ENCODE measurements around the gene DPYSL5.

The DPYSL5 gene

GRCh38 chr2:26968001-26968400, 120.1 kb downstream of the DPYSL5 start:
- DNase-seq (ENCODE audit: low read depth), result no peak

- DNase-seq (ENCODE audit: low read depth), result no peak
Observed at GRCh38 chr2:26969077-26969844, 121.3 kb downstream of the DPYSL5 start.

- DNase-seq (ENCODE audit: low read depth), result peak; percentile 69
Observed at GRCh38 chr2:26970244-26970927, 122.5 kb downstream of the DPYSL5 start, which contains the start of gene MAPRE3. Gene MAPRE3, plus strand, starts transcription at chr2:26970637. Its CDS starts 51,582 bp downstream, at chr2:27022219.

GRCh38 chr2:26970928-26971627, 123.1 kb downstream of the DPYSL5 start:
- DNase-seq (ENCODE audit: low read depth), result no peak

GRCh38 chr2:26971911-26972786, 124.2 kb downstream of the DPYSL5 start:
- DNase-seq (ENCODE audit: low read depth), result no peak

- DNase-seq (ENCODE audit: low read depth), result no peak
Observed at GRCh38 chr2:26974352-26974751, 126.4 kb downstream of the DPYSL5 start.

- DNase-seq (ENCODE audit: low read depth), result no peak
Observed at GRCh38 chr2:26975102-26975501, 127.2 kb downstream of the DPYSL5 start.

- DNase-seq (ENCODE audit: low read depth), result no peak
Observed at GRCh38 chr2:26975656-26976055, 127.7 kb downstream of the DPYSL5 start.

GRCh38 chr2:26976237-26976636, 128.3 kb downstream of the DPYSL5 start:
- DNase-seq (ENCODE audit: low read depth), result no peak

GRCh38 chr2:26977012-26977411, 129.1 kb downstream of the DPYSL5 start:
- DNase-seq (ENCODE audit: low read depth), result no peak

- DNase-seq (ENCODE audit: low read depth), result no peak
Observed at GRCh38 chr2:26978061-26978596, 130.2 kb downstream of the DPYSL5 start.

GRCh38 chr2:26979741-26980140, 131.8 kb downstream of the DPYSL5 start:
- DNase-seq (ENCODE audit: low read depth), result no peak

- DNase-seq (ENCODE audit: low read depth), result no peak
Observed at GRCh38 chr2:26980971-26981370, 133.0 kb downstream of the DPYSL5 start.

GRCh38 chr2:26982102-26982742, 134.3 kb downstream of the DPYSL5 start:
- DNase-seq (ENCODE audit: low read depth), result no peak

- no peak for DNase-seq (ENCODE audit: low read depth)
Observed at GRCh38 chr2:26983746-26984145, 135.8 kb downstream of the DPYSL5 start.

- no peak for DNase-seq (ENCODE audit: low read depth)
Observed at GRCh38 chr2:26985807-26986206, 137.9 kb downstream of the DPYSL5 start.

GRCh38 chr2:26986576-26986975, 138.6 kb downstream of the DPYSL5 start:
- DNase-seq (ENCODE audit: low read depth), result no peak

- DNase-seq (ENCODE audit: low read depth), result no peak
Observed at GRCh38 chr2:26988058-26988860, 140.3 kb downstream of the DPYSL5 start.

- no peak for DNase-seq (ENCODE audit: low read depth)
Observed at GRCh38 chr2:26989156-26989555, 141.2 kb downstream of the DPYSL5 start.

- DNase-seq (ENCODE audit: low read depth), result no peak
Observed at GRCh38 chr2:26991717-26992116, 143.8 kb downstream of the DPYSL5 start.
